Cardiac fibroblast (primary cell): ENCODE data around the gene TLL2.

Source experiments
- DNase-seq, 2 donors: peaks; one replicate each; pipeline versions ENCODE4 v3.0.0 to v3.0.0-alpha.2; 2010; ENCODE audit warnings: low read depth in 2 of 2
- H3K4me3 ChIP-seq, 2 donors: replicated peaks in 1 of 2; 1 replicate in 1 of 2; 2 replicates in 1 of 2; pipeline ENCODE4 v1.5.1; 2011; ENCODE audit warnings: low read depth in 2 of 2, low read length in 2 of 2, mild to moderate bottlenecking in 2 of 2, moderate library complexity in 1 of 2
- TF ChIP-seq, protein P1 (sequence below): IDR thresholded peaks from one replicate; pipeline ENCODE4 v1.5.1; 2011; ENCODE audit warnings: low read depth, mild to moderate bottlenecking, low read length, inconsistent platforms

Gene TLL2

DNA sequence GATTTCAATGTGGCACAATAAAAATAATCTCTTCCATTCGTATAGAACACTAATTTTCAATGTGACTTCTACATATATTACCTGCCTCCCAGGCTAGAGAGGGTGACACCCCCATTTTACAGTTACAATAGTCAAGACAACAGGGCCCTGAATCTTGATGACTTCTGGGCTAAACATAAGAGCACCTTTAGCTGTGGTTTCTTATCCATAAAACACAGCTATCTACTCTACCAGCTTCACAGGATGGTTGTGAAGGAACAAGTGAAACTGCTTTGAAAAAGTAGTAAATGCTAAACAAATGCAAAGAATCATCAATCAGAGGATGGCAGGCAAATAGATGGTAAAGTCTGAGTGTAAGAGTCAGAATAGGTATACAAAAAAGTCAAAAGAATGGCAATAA is 3.6 kb upstream of the TLL2 start:
- TF ChIP-seq, protein P1, sequence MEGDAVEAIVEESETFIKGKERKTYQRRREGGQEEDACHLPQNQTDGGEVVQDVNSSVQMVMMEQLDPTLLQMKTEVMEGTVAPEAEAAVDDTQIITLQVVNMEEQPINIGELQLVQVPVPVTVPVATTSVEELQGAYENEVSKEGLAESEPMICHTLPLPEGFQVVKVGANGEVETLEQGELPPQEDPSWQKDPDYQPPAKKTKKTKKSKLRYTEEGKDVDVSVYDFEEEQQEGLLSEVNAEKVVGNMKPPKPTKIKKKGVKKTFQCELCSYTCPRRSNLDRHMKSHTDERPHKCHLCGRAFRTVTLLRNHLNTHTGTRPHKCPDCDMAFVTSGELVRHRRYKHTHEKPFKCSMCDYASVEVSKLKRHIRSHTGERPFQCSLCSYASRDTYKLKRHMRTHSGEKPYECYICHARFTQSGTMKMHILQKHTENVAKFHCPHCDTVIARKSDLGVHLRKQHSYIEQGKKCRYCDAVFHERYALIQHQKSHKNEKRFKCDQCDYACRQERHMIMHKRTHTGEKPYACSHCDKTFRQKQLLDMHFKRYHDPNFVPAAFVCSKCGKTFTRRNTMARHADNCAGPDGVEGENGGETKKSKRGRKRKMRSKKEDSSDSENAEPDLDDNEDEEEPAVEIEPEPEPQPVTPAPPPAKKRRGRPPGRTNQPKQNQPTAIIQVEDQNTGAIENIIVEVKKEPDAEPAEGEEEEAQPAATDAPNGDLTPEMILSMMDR = no peak
- no peak for DNase-seq
- H3K4me3 ChIP-seq = no peak overlapping the region

DNA sequence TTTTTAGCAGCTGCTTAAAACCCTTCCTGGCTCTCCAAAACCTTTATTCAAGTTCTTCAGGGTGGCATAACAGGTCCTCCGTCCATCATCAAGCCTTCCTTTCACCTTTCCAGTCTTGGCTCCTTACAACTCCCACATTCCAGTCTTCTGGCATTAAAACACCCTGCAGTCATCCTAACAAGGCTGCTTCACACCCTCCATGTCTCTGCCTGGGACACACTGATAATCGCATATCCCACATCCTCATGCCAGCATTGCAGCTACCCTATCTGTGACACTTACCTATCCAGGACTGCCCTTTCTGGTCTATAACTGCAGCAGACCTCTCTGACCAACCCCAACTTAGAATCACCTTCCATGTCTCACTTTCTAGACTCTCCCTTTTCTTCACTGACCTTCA is 2.6 kb upstream of the TLL2 start:
- TF ChIP-seq, protein P1 = no peak
- no peak for DNase-seq
- H3K4me3 ChIP-seq = no peak overlapping the region

DNA sequence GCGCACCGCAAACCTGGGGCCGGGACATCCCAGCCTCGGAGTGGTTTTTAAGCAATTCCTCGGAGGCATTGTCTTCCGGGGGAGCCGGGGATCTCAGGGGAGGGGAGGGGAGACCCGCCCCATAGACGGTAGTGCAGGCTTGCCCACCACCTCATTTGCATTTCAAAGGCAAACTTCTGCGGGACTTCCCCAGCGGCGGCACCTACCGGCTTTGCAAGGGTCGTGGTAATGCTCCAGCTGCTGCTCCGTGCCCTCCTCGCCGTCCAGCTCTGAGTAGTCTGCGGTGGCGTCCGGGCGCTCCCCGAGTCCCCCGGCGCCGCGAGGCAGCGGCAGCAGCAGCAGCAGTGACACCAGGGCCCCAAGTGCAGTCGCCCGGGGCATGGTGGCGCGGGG is 425 bp downstream of the TLL2 start:
- TF ChIP-seq, protein P1 = no peak

DNA sequence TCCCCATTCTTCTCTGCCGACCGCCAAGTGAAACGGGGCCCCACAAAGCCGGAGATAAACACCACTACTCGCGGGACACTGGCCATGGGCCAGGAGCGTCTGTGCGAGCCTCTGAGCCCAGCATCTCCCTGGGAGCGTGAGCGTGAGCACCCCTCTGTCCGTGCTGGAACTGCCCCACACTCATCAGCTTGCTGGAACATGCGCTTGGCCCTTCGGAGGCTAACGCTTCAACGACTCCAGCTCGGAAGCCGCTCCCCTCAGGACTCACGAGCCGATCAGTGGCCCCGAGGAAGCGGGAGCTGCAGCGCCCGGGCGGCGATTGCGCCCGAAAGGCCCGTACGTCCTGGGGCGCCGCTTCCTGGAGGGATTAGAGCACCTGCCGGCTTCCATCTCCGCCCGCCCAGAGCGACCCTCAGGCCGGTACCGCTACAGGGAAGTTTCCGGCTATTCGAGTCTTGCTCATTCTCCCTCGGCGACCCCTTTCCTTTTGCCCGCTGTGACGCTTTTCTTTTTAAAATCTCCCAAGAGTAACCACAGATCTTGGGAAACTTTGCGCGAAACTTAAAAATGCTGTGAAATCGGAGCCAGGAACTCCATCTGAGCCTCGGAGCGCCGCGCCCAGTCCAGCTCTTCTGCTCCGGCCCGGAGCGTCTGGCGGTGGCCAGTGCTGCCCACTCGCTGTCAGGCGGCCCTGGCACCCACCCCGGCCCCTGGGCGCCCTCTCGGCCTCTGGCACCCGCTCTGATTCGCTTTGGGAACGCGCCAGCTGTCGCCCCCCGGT is 1.0 kb downstream of the TLL2 start:
- TF ChIP-seq, protein P1 = no peak
- peak overlapping the region; percentile 47 to 55 for H3K4me3 ChIP-seq
- peak; percentile 25 to 32 for DNase-seq

More for the DNA sequence above, 425 bp downstream of the TLL2 start:
- peak overlapping the region; percentile 47 to 55 for H3K4me3 ChIP-seq
- no peak for DNase-seq

DNA sequence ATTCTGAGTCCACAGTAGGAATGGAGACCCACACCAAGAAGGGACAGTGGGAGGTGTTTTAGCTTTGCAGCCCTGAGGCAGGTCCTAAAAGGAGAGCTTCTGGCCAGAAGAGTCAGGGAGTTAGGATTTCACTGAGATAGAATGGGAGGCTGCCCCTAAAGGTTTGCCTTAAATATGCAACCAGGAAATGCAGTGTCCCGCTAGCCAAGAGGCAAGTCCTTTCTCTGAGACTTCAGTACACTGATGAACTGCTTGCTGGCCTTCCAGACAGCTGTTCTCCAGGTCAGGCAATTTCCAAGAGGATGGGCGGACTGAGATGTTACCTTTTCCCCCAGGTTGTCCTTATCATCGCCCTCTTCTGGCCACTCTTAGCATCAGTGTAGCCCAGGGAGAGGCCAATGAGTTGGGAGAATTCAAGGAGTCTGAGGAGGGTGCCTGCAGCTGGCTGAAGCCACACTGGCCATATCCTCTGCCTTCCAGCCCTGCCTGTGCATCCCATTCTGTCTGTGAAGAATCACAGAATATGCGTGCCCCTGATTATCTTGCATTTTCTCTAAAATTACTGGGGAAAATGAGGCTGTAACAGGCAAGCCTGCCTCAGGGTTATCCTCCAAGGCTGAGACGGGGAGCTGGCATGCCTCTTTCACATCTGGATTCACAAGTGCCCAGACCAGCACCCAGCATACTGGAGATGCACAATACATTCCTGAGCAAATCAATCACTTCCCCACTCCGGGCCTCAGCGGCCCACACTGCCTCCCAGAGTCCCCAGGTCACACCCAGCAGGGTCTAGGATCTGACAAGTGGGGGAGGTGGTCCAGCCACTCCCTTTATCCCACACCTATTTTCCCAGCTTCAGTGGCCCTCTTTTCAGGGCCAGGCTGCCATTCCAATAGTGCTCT is 2.4 kb downstream of the TLL2 start:
- TF ChIP-seq, protein P1 = peak; percentile 60
- peak; percentile 6 to 28 for DNase-seq
- no peak overlapping the region for H3K4me3 ChIP-seq

DNA sequence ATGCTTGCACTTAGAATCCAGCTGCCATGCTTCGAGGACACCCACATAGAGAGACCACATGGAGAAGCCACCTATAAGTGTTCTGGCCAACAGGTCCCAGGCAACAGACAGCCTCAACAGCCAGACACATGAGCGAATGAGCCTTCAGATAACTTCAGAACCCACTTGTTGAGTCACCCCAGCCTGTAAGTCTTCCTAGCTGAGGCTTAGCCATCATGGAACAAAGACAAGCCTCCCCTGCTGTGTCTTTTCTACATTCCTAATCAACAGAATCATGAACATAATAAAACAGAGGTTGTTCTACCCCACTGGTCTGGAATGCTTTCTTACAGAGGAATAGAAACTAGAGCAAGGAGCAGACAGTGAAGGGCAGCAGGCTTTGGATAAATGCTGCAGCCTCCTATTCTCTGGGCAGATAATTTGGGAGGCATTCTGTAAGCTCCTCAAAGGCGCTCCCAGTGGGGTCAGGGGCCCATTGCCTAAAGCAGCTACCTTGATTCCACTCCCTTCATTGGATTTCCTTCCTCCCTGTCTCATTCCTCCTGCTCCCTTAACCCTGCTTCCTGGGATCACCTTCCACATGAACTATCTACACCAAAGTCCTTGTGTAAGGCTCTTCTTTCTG is 4.6 kb downstream of the TLL2 start:
- H3K4me3 ChIP-seq = no peak overlapping the region
- peak in 1 of 2 donors; percentile 57 for DNase-seq
- TF ChIP-seq, protein P1 = no peak
